ENCODE results near the gene EFHC2. TPM values are rescaled to one million over a fixed set of nuclear protein-coding genes. Genes with fewer than 3 reads are reported as not detected.

EFHC2 gene
- total RNA-seq, 2 donors from 2014 or later, result 3.0 to 6.2 TPM

DNA sequence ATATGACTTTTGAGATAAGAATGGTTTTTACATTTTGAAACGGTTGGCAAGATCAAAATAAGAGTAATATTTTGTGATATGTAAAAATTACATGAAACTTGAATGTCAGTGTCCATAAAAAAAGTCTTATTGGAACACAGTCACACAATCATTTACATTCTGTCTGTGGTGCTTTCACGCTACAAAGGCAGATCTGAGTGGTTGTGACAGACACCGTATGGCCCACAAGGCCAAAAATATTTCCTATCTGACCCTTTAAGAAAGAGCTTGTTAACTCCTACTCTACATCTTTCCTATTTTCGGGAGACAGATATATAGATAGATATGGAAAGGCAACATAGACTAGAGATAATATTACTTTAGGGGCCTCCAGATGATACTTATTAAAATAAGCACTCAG is 101.9 kb downstream of the EFHC2 start:
- Histone ChIP-seq H3K27me3 (replicated peaks; ENCODE audit: insufficient read depth) (no peaks in the 10 kb centered on the region), H3K4me3 (no peak overlapping the region), H3K9me3 (no peaks in the 10 kb centered on the region), H3K4me1 (replicated peaks) (no peaks in the 10 kb centered on the region), H3K36me3 (no peaks in the 10 kb centered on the region), H3K27ac (no peak overlapping the region)
- 93% methylated on average over 4 of the region's 4 CpGs for WGBS
- no peak for TF ChIP-seq POLR2A (IDR thresholded peaks at IDR 0.05)
- TF ChIP-seq, protein P1, sequence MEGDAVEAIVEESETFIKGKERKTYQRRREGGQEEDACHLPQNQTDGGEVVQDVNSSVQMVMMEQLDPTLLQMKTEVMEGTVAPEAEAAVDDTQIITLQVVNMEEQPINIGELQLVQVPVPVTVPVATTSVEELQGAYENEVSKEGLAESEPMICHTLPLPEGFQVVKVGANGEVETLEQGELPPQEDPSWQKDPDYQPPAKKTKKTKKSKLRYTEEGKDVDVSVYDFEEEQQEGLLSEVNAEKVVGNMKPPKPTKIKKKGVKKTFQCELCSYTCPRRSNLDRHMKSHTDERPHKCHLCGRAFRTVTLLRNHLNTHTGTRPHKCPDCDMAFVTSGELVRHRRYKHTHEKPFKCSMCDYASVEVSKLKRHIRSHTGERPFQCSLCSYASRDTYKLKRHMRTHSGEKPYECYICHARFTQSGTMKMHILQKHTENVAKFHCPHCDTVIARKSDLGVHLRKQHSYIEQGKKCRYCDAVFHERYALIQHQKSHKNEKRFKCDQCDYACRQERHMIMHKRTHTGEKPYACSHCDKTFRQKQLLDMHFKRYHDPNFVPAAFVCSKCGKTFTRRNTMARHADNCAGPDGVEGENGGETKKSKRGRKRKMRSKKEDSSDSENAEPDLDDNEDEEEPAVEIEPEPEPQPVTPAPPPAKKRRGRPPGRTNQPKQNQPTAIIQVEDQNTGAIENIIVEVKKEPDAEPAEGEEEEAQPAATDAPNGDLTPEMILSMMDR (IDR thresholded peaks at IDR 0.05), result no peak
- TF ChIP-seq POLR2AphosphoS5 (IDR thresholded peaks at IDR 0.05), result no peak
- intact Hi-C loops (cut with DNase I), result loop anchor here (5.0 kb wide), 1 partner anchor 284 kb away; no protein-coding TSS in a partner anchor
- DNase-seq (ENCODE audit: low spot score), result no peak

DNA sequence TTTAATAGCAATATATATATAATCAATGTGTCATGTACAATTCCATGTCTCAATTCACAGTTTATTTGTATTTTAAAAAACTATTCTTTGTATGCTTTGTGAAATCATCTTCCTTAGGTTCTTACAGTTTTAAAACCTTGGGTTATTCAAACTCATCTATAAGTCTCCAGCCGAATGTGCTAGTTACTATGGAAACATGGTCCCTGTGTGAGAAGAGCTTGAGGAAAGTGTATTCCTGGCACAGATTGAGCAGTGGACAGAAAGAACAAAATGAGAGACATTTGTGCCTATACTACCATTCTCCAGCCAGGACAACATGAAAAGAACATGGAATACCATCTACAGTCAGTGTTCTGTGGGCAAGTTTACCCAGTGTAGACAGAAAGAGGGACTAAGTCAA is 103.4 kb downstream of the EFHC2 start:
- Histone ChIP-seq H3K36me3 (no peaks in the 10 kb centered on the region), H3K4me3 (no peak overlapping the region), H3K9me3 (no peaks in the 10 kb centered on the region), H3K27me3 (replicated peaks; ENCODE audit: insufficient read depth) (no peaks in the 10 kb centered on the region), H3K27ac (no peak overlapping the region), H3K4me1 (replicated peaks) (no peaks in the 10 kb centered on the region)
- 62% methylated on average over 1 of the region's 1 CpG for WGBS
- DNase-seq (ENCODE audit: low spot score), result no peak
- intact Hi-C loops (cut with DNase I), result loop anchor here (5.0 kb wide), 1 partner anchor 283 kb away; no protein-coding TSS in a partner anchor
- TF ChIP-seq, protein P1 (IDR thresholded peaks at IDR 0.05), result no peak
- no peak for TF ChIP-seq POLR2AphosphoS5 (IDR thresholded peaks at IDR 0.05)
- TF ChIP-seq POLR2A (IDR thresholded peaks at IDR 0.05), result no peak

DNA sequence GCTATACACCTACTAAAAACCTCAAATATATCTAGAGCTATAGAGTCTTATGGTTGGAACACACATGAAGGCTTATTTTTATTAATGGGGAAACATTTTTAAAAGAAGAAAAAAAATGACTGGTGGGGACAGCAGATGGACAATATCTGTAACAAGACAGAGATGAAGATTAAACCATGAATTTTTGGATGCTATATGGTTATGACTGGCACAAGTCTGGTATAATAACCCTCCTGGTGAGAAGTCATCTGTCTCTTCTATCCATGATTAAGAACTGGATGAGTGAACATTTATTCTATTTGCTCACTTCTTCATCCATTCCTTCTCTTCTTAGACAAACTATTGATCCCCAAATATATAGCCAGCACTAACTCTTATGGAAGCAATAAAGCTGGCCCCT is 104.4 kb downstream of the EFHC2 start:
- H3K9me3 ChIP-seq, result no peaks in the 10 kb centered on the region
- H3K4me3 ChIP-seq, result no peak overlapping the region
- no peak overlapping the region for H3K27ac ChIP-seq
- TF ChIP-seq POLR2A (IDR thresholded peaks at IDR 0.05) (no peak), POLR2AphosphoS5 (IDR thresholded peaks at IDR 0.05) (no peak)
- TF ChIP-seq, protein P1 (IDR thresholded peaks at IDR 0.05), result no peak
- H3K27me3 ChIP-seq (replicated peaks; ENCODE audit: insufficient read depth), result no peaks in the 10 kb centered on the region
- DNase-seq (ENCODE audit: low spot score), result no peak
- intact Hi-C loops (cut with DNase I), result no loop called here
- H3K4me1 ChIP-seq (replicated peaks), result no peaks in the 10 kb centered on the region
- no peaks in the 10 kb centered on the region for H3K36me3 ChIP-seq

DNA sequence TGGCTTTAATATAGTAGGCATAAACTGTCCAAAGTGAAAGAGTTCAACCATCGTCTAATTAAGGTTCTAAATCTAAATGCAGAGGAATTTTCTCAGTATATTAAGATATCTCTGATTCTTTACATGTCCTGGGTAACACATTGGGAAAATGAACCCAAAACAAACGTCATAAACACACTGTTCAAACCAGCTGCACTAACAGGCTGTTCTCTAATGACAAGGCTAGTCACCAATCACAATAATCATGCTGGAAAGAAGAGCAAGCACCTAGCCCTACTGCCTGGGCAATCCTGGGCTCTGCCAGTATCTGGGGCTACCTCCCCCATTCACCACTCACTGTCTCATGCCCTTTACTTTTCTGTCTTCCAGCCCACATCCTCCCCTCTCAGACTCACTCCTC is 107.9 kb downstream of the EFHC2 start:
- no peak for TF ChIP-seq POLR2AphosphoS5 (IDR thresholded peaks at IDR 0.05)
- TF ChIP-seq POLR2A (IDR thresholded peaks at IDR 0.05), result no peak
- TF ChIP-seq, protein P1 (IDR thresholded peaks at IDR 0.05), result no peak

DNA sequence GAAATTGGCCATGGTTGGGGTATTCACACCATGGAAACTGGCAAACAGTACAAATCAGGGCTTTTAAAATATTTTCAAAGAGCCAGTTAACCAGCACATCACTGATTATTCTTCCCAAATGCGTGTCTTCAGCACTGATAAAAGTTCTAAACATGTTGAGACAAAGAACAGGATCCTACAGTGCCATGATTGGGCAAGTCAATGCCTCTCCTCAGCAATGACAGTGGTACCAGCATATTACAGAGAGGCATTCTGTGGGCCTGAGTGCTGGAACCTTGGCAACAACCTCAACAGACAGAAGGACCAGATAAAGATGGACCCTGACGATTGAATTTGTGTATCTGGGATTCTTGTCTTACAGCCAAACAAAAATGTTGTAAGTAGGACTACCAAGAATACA is 108.9 kb downstream of the EFHC2 start:
- Histone ChIP-seq H3K4me3 (no peak overlapping the region), H3K27me3 (replicated peaks; ENCODE audit: insufficient read depth) (no peaks in the 10 kb centered on the region), H3K4me1 (replicated peaks) (no peaks in the 10 kb centered on the region), H3K36me3 (no peaks in the 10 kb centered on the region), H3K9me3 (no peaks in the 10 kb centered on the region), H3K27ac (no peak overlapping the region)
- no peak for TF ChIP-seq POLR2A (IDR thresholded peaks at IDR 0.05)
- TF ChIP-seq, protein P1 (IDR thresholded peaks at IDR 0.05), result no peak
- no peak for TF ChIP-seq POLR2AphosphoS5 (IDR thresholded peaks at IDR 0.05)
- intact Hi-C loops (cut with DNase I), result no loop called here
- WGBS, result 31% methylated on average over 2 of the region's 2 CpGs
- DNase-seq (ENCODE audit: low spot score), result no peak

More for the DNA sequence above, 107.9 kb downstream of the EFHC2 start:
- no peaks in the 10 kb centered on the region for H3K9me3 ChIP-seq
- no peak overlapping the region for H3K27ac ChIP-seq
- H3K27me3 ChIP-seq (replicated peaks; ENCODE audit: insufficient read depth), result no peaks in the 10 kb centered on the region
- H3K4me3 ChIP-seq, result no peak overlapping the region
- no peak for DNase-seq (ENCODE audit: low spot score)
- no peaks in the 10 kb centered on the region for H3K4me1 ChIP-seq (replicated peaks)
- H3K36me3 ChIP-seq, result no peaks in the 10 kb centered on the region
- 53% methylated on average over 2 of the region's 2 CpGs for WGBS
- intact Hi-C loops (cut with DNase I), result no loop called here

Measured in prostate gland (tissue), 2 donors.